NCI-H2196 (cell line): ENCODE results near the gene ELF1.

Experiments used
- DNase-seq: peaks from one replicate; lab custom pipeline; 2025; ENCODE audit not compliant: unreplicated experiment; lab: John Stamatoyannopoulos, UW

ELF1 gene

DNA sequence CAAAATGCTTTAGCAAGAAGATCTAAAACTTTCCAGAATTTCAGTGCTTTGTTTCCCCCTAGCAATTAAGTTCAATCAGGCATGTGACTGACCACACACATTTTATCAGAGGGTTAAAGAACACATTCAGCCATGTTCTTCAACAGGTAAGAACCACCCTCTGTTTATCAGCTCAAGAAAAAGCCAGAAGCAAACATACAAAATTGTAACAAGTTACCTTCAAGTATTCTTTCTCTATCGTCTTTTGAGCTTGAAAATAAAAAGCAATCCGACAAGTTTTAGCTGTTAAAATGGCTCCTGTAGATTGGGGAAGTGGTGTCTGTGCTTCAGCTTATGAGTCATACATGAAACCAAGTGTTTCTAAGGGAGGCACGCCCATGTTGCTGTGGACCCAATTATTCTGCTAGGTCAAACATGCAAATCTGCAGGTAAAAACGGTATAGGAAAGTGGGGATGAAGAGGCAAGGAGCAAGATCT, at the start of gene ELF1:
Gene ELF1 (minus strand): TSS at position 306 of the 477 bp plus-strand sequence. CDS start 37,262 bp downstream, outside the sequence.
- DNase-seq: peak; percentile 0

DNA sequence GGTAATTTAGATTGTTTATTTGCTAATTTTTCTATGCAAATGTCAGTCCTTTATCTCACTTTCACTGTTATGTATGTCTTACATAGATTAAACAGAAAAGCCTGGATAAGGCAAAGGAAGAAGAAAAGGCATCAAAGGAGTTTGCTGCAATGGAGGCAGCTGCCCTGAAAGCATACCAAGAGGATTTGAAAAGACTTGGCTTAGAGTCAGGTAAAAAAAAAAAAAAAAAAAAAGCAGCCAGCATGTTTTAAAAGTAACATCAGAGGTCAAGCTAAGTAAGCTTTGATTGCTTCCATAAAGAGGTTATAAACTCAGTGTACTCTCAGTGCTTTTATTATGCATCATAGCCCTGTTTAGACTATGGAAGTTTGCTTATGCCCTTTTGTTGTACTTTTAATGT, 46.0 kb upstream of the ELF1 start:
- DNase-seq: no peak

GRCh38 chr13:41064493-41064892, 45.4 kb upstream of the ELF1 start:
- DNase-seq: no peak

- DNase-seq: peak; percentile 44
Measured at GRCh38 chr13:41061914-41062837, 43.1 kb upstream of the ELF1 start.

DNA sequence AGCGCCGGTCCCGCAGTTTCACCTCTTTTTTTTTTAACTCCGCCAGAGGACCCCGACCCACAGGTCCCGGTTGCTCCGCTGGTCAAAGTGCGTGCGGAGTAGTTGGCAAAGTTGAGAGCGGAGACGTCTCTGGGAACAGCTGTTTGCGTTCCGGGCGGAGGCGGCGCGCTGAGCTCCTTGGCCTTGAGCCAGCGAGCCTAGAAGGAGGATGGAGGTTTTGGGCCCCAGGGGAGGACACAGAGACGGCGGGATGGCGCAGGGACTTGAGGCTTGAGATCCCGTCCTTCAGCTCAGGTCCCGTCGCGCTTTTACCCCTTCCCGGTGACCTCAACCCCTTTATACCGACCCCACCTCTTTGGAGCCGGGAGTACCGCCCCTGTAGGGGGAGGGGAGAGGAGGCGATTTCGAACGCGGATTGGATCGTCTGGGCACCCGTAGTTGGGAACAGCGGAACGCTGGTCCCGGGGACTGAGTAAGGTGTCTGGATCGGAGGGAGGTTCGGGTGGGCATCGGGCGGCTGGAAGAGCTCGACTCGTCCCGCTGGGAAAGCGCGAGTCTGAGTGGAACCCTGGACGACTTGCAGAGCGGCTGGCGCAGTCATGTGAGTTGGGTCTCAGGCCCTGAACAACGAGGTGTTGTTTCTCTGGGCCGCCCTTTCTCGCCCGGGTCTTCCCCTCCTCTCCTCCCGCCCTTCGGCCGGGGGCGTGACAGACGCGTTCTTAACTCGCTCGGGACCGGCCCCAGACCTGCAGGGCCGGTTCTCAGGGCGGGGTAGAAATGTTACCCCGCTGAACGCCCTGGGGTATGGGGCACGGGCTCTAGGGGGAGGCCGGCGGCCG, 42.2 kb upstream of the ELF1 start, which contains the start of gene WBP4:
Gene WBP4 (plus strand): TSS at position 435 of the 839 bp plus-strand sequence. CDS start 165 bp downstream, at position 600.
- DNase-seq: peak; percentile 82

DNA sequence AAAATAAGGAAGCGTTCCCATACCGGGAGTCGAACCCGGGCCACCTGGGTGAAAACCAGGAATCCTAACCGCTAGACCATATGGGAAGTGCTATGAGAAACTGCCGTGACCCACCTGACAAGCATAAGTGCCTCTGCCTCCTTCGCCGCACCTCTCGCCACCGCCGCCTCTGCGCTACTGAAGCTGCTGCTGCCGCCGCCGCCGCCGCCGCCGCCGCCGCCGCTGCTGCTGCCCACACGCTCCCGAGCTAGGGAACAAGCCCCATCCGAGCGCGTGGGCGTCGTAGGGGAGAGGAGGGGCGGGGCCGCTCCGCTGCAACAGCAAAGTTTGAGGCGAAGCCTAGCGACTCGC, 41.6 kb upstream of the ELF1 start:
- peak; percentile 49 for DNase-seq

DNA sequence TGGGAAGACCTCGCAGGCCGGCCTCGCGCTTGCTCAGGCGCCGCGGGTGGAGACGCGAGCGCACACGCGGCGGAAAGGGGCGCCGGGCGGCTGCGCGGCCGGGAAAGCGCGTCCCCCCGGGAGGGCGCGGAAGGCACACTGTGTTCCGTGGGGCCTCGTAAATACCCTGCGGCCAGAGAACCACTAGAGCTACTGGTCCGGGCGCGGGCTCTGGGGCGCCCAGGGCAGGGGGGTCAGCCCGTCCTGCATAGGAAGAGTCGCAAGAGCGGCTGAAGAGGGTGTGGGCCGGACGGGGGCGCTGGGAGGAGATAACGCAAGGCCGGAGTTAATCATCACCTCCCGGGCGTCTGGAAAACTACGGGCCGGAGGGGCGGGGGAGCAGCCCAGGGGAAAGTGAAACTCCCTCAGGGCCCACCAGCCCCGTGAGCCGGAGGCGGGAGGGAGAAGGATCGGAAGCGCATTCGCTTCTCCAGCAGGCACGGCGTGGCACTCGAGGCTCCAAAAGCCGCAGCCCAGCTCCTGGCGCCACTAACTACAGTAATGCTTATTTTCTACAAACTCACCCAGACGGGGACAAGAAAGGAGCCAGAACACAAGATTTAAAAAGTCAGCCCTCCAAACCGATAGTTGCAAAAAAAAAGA, 41.1 kb upstream of the ELF1 start:
- peak; percentile 57 for DNase-seq

DNA sequence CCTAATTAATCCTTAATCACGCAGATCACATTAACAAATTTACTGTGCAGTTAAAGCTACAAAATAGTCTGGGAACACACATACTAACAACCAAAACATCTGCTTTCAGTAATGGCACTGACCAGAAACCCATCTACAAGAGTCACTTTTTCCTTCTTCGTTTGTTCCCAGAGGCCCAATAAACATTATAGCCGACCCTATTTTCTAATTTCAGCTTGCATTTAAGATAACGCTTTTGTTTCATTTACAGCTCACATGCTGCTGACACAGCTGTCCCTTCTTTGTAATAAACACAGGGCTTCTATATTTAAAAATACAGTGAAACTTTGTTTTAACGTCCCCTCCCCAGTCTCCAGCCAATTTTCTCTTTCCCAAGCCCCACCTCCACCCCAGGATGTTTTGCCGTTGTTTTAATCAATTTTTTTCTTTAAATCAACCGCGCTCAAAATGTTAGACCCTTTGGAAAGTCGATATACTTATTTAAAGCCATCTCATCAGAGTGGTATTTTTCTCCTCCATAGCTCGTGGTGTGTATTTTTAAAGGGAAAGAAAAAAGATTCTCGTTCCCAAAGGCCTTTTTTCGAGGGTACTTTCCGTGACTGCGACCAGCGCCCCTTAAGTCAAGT, 40.5 kb upstream of the ELF1 start:
- no peak for DNase-seq

DNA sequence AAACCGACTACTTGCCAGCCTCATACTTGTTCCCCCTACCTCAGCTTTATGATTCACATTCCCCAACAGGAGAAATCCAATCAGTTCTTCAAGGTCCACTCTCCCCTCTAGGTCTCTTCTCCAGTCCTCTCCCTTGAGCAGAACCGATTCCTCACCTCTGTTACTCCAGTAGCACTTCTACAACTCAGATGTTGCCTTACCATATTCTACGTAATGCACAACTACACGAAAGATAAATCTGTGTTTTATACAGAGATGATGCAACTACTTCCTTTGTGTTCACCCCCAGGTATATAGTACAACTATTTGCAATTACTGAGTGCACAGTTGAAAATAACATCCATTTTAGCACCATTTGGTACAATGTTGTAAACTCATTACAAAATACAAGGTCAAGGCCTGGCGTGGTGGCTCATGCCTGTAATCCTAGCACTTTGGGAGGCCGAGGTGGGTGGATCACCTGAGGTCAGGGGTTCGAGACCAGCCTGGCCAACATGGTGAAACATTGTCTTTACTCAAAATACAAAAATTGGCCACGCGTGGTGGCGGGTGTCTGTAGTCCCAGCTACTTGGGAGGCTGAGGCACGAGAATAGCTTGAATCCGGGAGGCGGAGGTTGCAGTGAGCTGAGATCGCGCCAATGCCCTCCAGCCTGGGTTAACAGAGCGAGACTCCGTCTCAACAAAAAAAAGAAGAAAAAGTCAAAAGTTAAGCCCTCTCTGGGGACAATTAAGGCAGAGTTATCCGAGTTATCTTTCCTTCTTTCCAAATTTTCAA, 39.4 kb upstream of the ELF1 start:
- no peak for DNase-seq

- DNase-seq: no peak
Measured at GRCh38 chr13:41056826-41057711, 38.0 kb upstream of the ELF1 start.

DNA sequence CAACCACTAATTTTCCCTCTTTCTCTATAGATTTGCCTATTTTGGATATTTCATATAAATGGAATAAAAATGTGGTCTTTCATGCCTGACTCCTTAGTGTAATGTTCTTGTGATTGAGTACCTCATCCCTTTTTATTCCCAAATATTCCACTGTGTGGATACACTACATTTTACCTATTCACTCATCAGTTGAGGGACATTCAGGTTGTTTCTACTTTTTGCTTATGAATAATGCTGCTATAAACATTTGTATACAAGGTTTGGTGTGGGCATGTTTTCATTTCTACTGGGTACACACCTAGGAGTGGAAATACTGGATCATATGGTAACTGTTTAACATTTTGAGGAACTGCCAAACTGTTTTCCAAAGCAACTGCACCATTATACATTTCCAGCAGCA, 37.1 kb upstream of the ELF1 start:
- DNase-seq: no peak

GRCh38 chr13:41054919-41055619, 36.0 kb upstream of the ELF1 start:
- DNase-seq: no peak

DNA sequence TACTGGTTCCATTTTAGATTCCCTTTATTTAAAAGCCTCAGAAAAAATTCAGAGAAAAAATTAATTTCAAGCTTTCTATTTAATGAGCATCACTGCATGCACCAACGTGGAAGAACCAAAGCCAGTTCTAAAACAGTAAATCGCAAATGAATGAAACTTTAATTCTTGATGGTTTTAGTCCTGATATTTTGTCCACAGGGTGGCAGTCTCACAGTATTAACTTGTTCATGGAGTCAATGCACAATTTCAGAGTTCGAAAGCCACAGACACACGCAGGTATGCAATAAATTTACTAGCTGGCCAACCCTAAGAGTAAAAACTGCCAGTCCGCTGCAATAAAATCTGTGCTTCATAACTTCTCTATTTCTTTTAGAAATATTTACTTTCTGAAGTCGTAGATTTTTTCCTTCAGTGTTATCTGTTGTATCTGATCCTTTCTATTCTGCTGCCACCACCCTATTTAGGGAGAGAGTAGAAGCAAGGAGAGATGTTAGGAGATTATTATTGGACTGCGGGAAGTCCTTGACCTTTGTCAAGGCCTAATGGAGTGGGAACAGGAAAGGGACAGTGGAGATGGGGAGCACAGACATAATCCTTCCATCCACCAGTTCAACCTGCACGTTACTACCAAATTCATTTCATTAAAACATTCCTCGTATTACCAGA, 35.2 kb upstream of the ELF1 start:
- peak; percentile 11 for DNase-seq

DNA sequence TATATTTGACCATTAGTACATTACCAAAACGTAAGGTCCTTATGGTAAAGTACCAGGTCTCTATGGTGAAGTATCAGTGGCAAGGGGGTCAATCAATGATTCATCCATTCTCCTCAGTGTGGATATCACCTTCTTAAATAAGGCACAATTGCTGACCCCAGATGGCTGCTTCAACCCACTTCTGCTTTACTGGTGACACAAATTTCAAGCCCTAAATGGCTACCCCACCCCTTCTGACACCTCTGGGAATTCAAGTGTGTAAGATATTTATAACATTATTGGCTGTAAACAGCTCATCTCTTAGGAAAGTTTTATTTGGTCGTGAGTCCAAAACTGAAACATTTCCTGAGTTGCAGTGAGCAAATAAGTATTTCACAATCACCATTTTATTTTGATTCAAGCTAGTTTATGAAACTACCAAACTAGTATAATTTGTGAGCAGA, 34.3 kb upstream of the ELF1 start:
- no peak for DNase-seq

DNA sequence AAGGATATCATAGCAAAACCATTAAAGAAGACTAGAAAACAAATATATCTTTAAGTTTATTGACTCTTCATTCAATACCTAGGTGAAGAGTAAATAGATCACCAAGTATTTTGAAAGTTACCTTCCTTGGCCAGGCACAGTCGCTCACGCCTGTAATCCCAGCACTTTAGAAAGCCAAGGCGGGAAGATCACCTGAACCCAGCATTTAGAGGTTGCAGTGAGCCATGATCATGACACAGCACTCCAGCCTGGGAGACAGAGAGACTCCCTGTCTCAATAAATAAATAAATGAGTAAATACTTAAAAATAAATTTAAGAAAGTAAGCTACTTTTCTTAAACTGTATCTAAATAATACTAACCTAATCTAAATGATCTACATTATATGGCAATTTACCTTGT, 33.3 kb upstream of the ELF1 start:
- DNase-seq: no peak

GRCh38 chr13:41049480-41050440, 30.6 kb upstream of the ELF1 start:
- DNase-seq: no peak

DNA sequence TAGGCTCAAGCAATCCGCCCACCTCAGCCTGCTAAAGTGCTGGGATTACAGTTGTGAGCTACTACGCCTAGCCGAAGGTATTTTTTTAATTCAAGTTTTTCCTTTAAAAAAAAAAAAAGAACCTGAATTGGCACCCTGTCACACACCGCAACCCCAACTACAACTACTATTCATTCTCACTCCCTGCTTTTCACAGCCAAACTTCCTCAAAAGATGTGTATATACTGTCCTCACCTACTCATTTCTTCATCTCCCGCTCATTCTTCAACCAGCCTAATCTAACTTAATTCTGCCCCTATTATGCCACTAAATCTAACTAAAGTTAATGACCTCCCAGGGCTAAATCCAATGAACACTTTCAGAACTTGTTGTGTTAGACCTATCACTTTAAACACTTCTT, 29.5 kb upstream of the ELF1 start:
- no peak for DNase-seq
